Vagina (tissue), 2 donors: ENCODE measurements around the gene GIPC3. TPM values are rescaled to one million over a fixed set of nuclear protein-coding genes. Genes with fewer than 3 reads are reported as not detected.
A peak's percentile ranks its signal among the peaks of the same experiment; 100 is the strongest.

Experiments used
- DNase-seq, 2 donors: peaks; one replicate each; pipeline ENCODE4 v3.0.0-alpha.2; 2017; ENCODE audit errors: extremely low spot score in 2 of 2
- H3K27ac ChIP-seq: fragments of 200-600 bp; sonication (generic); one replicate; pipeline ENCODE4 v1.5.1; 2019
- H3K27me3 ChIP-seq: fragments of 200-600 bp; sonication (generic); one replicate; pipeline ENCODE4 v1.5.1; 2019
- H3K36me3 ChIP-seq, 2 donors: fragments of 200-600 bp; sonication (generic); one replicate each; pipeline ENCODE4 v1.5.1; 2017 to 2019
- H3K4me1 ChIP-seq: fragments of 200-600 bp; sonication (generic); one replicate; pipeline ENCODE4 v1.5.1; 2019
- H3K4me3 ChIP-seq, 2 donors: fragments of 200-600 bp; sonication (generic); 1 replicate in 1 of 2; 2 replicates in 1 of 2; pipeline ENCODE4 v1.5.1; 2016 to 2019
- H3K9me3 ChIP-seq: fragments of 200-600 bp; sonication (generic); one replicate; pipeline ENCODE4 v1.5.1; 2019
- POLR2A ChIP-seq, 2 donors: fragments of 450-650 bp; IDR thresholded peaks; one replicate each; pipeline ENCODE4 v1.6.1; 2017; ENCODE audit warnings: antibody characterized with exemption in 2 of 2, mild to moderate bottlenecking in 2 of 2, moderate library complexity in 2 of 2
- POLR2AphosphoS5 ChIP-seq, 2 donors: sonication (generic); formaldehyde crosslinking; IDR thresholded peaks; one replicate each; pipeline ENCODE4 v1.9.0; 2017; ENCODE audit warnings: antibody characterized with exemption in 2 of 2, mild to moderate bottlenecking in 2 of 2, low read depth in 1 of 2; ENCODE audit not compliant: insufficient read depth in 1 of 2
- intact Hi-C: fragments of 100-400 bp; cut with DNase I; formaldehyde crosslinking; loops from one replicate; pipeline ENCODE4 v1.15.1; 2023
- total RNA-seq: library from RNA; depleted of rRNA; stranded (reverse); fragments of >200 nt; gene quantifications from one replicate; pipeline ENCODE4 v1.2.3, GENCODE V29; 2016
- TF ChIP-seq, protein P1 (sequence below), 3 experiments: fragments of 450-650 bp in 2 of 3; fragments of 200-600 bp in 1 of 3; sonication (generic) in 1 of 3; IDR thresholded peaks; one replicate each; pipeline ENCODE4 v1.5.1; 2017 to 2019; ENCODE audit warnings: antibody characterized with exemption in 3 of 3, mild to moderate bottlenecking in 2 of 3, moderate library complexity in 2 of 3

The GIPC3 gene
- total RNA-seq, 1 donor from 2014 or later = 0.25 TPM

DNA sequence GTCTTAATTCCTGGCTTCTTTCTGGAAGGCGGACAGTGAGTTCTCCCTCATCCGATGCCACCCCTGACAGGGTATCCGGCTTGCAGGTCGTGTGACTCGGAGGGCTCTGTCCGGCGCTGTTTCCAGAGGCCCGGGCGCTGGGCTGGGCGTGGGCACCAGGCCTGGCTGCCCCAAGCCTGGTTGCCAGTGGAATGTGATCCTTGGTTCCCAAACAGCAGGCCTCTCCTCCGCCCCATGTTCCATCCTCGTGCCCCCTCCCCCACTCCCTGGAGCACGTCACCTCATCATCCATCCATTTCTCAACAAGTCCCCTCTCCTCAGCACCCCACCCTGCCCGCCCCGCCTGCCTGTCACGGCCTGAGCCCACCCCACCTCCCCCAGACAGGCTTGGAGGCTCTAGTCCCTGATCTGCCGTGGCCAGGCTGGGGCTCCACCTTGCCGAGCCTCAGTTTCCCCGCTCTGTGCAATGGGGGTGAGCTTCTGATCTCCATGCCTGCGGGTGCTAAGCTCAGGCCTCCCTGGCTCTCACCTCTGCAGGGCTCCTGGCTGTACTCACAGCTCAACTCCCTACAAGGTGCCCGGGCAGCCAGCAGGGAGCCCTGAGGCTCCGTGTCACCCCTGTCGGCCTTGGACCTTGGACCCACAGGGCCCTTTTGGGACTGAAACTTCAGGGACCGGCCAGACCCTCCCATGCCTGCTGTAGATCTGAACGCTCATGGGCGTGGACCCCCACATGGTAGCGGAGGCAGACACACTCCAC, 19.1 kb downstream of the GIPC3 start:
- H3K4me3 ChIP-seq = peak overlapping the region in 1 of 2 donors; percentile 6
- H3K27ac ChIP-seq = peak overlapping the region; percentile 45

DNA sequence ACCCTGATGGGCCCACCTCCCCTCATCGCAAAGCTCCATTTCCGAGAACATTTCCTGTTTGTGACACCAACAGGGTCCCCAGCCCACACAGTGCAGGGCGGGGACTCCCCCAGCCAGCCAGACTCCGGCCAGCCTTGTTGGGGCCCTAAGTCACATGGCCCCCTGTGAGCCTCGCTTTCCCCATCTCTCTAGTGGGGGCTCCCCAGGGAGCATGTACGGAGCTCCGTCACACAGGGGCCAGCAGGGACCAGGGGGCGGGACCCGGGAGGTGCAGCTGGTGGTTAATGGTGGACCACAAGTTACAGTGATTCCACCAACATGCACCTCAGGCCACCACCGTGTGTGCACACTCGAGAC, 19.7 kb downstream of the GIPC3 start:
- Histone ChIP-seq H3K27me3 (no peaks in the 10 kb centered on the region), H3K4me1 (peaks cover 55% of the 10 kb centered on the region), H3K4me3 (peak overlapping the region in 1 of 2 donors; percentile 6), H3K36me3 (no peaks in the 10 kb centered on the region), H3K9me3 (no peaks in the 10 kb centered on the region), H3K27ac (peak overlapping the region; percentile 45)
- no peak for DNase-seq
- intact Hi-C loops = no loop called here
- TF ChIP-seq, protein P1, sequence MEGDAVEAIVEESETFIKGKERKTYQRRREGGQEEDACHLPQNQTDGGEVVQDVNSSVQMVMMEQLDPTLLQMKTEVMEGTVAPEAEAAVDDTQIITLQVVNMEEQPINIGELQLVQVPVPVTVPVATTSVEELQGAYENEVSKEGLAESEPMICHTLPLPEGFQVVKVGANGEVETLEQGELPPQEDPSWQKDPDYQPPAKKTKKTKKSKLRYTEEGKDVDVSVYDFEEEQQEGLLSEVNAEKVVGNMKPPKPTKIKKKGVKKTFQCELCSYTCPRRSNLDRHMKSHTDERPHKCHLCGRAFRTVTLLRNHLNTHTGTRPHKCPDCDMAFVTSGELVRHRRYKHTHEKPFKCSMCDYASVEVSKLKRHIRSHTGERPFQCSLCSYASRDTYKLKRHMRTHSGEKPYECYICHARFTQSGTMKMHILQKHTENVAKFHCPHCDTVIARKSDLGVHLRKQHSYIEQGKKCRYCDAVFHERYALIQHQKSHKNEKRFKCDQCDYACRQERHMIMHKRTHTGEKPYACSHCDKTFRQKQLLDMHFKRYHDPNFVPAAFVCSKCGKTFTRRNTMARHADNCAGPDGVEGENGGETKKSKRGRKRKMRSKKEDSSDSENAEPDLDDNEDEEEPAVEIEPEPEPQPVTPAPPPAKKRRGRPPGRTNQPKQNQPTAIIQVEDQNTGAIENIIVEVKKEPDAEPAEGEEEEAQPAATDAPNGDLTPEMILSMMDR (IDR thresholded peaks at IDR 0.05) = no peak
- no peak for TF ChIP-seq POLR2AphosphoS5 (IDR thresholded peaks at IDR 0.05; ENCODE audit: insufficient read depth in 1 of 2, low read depth in 1 of 2)
- TF ChIP-seq POLR2A (IDR thresholded peaks at IDR 0.05) = no peak

More for the DNA sequence above, 19.1 kb downstream of the GIPC3 start:
- Histone ChIP-seq H3K27me3 (no peaks in the 10 kb centered on the region), H3K9me3 (no peaks in the 10 kb centered on the region), H3K4me1 (peaks cover 55% of the 10 kb centered on the region), H3K36me3 (no peaks in the 10 kb centered on the region)
- no peak for DNase-seq
- intact Hi-C loops = no loop called here
- TF ChIP-seq POLR2AphosphoS5 (IDR thresholded peaks at IDR 0.05; ENCODE audit: insufficient read depth in 1 of 2, low read depth in 1 of 2) (no peak), POLR2A (IDR thresholded peaks at IDR 0.05) (no peak)
- TF ChIP-seq, protein P1 (IDR thresholded peaks at IDR 0.05) = no peak

DNA sequence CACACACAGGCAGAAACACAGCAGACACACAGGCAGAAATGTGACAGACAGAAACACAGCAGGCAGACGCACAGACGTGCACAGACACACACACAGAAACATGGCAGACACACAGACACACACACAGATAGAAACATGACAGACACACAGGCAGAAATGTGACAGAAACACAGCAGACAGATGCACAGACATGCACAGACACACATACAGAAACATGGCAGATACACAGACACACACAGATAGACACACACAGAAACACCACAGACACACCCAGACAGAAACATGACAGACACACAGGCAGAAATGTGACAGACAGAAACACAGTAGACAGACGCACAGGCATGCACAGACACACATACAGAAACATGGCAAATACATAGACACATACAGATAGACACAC, 20.1 kb downstream of the GIPC3 start:
- no peak overlapping the region for H3K27ac ChIP-seq
- DNase-seq = no peak
- no peaks in the 10 kb centered on the region for H3K27me3 ChIP-seq
- intact Hi-C loops = no loop called here
- peaks cover 55% of the 10 kb centered on the region for H3K4me1 ChIP-seq
- H3K9me3 ChIP-seq = no peaks in the 10 kb centered on the region
- H3K36me3 ChIP-seq = no peaks in the 10 kb centered on the region
- TF ChIP-seq POLR2AphosphoS5 (IDR thresholded peaks at IDR 0.05; ENCODE audit: insufficient read depth in 1 of 2, low read depth in 1 of 2) = no peak
- TF ChIP-seq, protein P1 (IDR thresholded peaks at IDR 0.05) = no peak
- H3K4me3 ChIP-seq = peak overlapping the region in 1 of 2 donors; percentile 62

DNA sequence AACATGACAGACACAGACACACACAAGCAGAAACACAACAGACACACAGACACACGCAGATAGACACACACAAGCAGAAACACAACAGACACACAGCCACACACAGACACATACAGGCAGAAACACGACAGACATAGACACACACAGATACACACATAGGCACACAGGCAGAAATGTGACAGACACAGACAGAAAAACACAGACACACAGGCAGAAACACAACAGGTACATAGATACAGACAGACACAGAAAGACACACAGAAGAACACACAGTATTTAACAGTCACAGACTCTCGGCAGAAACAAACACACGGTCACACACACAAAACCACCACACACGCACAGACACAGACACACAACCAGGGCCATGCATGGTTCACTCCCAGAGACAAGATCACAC, 20.5 kb downstream of the GIPC3 start:
- no peak for DNase-seq
- Histone ChIP-seq H3K27me3 (no peaks in the 10 kb centered on the region), H3K27ac (peak overlapping the region; percentile 80), H3K9me3 (no peaks in the 10 kb centered on the region), H3K4me1 (peaks cover 55% of the 10 kb centered on the region), H3K36me3 (peaks cover 0 to 2% of the 10 kb centered on the region in 2 donors), H3K4me3 (peak overlapping the region; percentile 49 to 62)
- TF ChIP-seq, protein P1 (IDR thresholded peaks at IDR 0.05) = no peak
- TF ChIP-seq POLR2AphosphoS5 (IDR thresholded peaks at IDR 0.05; ENCODE audit: insufficient read depth in 1 of 2, low read depth in 1 of 2) = no peak
- TF ChIP-seq POLR2A (IDR thresholded peaks at IDR 0.05) = no peak
- intact Hi-C loops = no loop called here

DNA sequence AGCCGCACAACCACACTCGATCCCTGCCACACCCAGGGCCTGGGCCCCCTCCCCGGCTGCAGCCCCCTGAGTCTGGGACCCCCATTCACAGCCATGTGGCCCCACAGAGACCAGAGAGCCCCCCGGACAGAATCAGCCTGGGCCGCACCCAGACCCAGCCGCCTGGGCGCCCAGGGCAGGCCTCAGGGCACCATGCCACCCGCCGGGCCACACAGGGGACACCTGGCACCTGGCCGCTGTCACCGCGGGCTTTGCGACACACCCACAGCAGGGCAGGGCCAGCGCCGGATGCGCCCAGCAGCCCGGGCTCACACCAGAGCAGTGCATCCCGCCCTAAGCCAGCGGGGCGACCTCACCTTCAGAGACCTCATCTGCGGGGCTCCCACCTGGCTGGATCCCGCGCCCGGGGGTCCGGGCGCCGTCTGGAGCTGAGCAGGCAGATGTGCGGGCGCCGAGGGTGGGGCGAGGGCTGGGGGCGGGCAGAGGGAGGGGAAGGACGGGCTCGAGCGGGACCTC, 21.0 kb downstream of the GIPC3 start:
- Histone ChIP-seq H3K9me3 (no peaks in the 10 kb centered on the region), H3K4me1 (peaks cover 55% of the 10 kb centered on the region), H3K4me3 (peak overlapping the region; percentile 49 to 62), H3K27ac (peak overlapping the region; percentile 80), H3K36me3 (peaks cover 0 to 6% of the 10 kb centered on the region in 2 donors), H3K27me3 (no peaks in the 10 kb centered on the region)
- no peak for DNase-seq
- TF ChIP-seq POLR2A (IDR thresholded peaks at IDR 0.05) (no peak), POLR2AphosphoS5 (IDR thresholded peaks at IDR 0.05; ENCODE audit: insufficient read depth in 1 of 2, low read depth in 1 of 2) (no peak)
- TF ChIP-seq, protein P1 (IDR thresholded peaks at IDR 0.05) = no peak
- intact Hi-C loops = no loop called here
